Measurements from ENCODE around the gene SS18L1. TPM values are rescaled to one million over a fixed set of nuclear protein-coding genes. Genes with fewer than 3 reads are reported as not detected.

SS18L1 gene
- total RNA-seq, 1 experiment from 2014 or later = 34.1 TPM

DNA sequence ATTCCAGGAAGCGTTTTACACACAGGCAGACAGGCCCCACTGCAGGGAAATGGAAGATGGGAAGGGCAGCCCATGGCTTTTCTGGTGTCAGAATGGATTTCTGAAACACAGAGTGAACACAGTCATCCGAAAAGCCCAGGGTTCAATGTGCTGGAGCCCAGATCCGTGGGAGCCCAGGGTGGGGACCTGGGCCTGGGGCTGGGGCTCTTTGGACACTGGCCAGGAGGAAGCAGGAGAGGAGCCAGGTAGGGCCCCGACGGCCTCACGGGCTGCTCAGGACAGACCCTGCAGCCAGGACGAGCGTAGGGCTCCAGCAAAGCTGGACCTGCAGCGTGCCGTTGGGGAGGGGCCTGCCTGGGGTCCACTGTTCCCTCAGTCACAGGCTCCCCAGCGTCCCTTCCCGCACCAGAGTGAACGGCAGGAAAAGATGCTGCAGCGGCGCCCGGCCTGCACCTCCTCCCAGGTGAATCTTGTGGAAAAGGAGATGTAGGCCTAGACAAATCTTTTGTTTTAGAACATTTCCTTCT lies 45.6 kb upstream of the SS18L1 start (continued):
- TF ChIP-seq, protein P1, sequence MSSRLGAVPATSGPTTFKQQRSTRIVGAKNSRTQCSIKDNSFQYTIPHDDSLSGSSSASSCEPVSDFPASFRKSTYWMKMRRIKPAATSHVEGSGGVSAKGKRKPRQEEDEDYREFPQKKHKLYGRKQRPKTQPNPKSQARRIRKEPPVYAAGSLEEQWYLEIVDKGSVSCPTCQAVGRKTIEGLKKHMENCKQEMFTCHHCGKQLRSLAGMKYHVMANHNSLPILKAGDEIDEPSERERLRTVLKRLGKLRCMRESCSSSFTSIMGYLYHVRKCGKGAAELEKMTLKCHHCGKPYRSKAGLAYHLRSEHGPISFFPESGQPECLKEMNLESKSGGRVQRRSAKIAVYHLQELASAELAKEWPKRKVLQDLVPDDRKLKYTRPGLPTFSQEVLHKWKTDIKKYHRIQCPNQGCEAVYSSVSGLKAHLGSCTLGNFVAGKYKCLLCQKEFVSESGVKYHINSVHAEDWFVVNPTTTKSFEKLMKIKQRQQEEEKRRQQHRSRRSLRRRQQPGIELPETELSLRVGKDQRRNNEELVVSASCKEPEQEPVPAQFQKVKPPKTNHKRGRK (CRISPR knock-in tag; IDR thresholded peaks at IDR 0.05; ENCODE audit: borderline replicate concordance) = no peak
- TF ChIP-seq, protein P2, sequence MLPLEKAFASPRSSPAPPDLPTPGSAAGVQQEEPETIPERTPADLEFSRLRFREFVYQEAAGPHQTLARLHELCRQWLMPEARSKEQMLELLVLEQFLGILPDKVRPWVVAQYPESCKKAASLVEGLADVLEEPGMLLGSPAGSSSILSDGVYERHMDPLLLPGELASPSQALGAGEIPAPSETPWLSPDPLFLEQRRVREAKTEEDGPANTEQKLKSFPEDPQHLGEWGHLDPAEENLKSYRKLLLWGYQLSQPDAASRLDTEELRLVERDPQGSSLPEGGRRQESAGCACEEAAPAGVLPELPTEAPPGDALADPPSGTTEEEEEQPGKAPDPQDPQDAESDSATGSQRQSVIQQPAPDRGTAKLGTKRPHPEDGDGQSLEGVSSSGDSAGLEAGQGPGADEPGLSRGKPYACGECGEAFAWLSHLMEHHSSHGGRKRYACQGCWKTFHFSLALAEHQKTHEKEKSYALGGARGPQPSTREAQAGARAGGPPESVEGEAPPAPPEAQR (CRISPR knock-in tag; IDR thresholded peaks at IDR 0.05) = no peak
- TF ChIP-seq, protein P3, sequence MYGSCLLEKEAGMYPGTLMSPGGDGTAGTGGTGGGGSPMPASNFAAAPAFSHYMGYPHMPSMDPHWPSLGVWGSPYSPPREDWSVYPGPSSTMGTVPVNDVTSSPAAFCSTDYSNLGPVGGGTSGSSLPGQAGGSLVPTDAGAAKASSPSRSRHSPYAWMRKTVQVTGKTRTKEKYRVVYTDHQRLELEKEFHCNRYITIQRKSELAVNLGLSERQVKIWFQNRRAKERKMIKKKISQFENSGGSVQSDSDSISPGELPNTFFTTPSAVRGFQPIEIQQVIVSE (CRISPR knock-in tag; IDR thresholded peaks at IDR 0.05; ENCODE audit: borderline replicate concordance) = no peak
- TF ChIP-seq, protein P4, sequence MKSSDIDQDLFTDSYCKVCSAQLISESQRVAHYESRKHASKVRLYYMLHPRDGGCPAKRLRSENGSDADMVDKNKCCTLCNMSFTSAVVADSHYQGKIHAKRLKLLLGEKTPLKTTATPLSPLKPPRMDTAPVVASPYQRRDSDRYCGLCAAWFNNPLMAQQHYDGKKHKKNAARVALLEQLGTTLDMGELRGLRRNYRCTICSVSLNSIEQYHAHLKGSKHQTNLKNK (CRISPR knock-in tag; IDR thresholded peaks at IDR 0.05) = no peak
- no peak for TF ChIP-seq CREM (CRISPR knock-in tag; IDR thresholded peaks at IDR 0.05)
- TF ChIP-seq ZNF138 (CRISPR knock-in tag; conservative IDR thresholded peaks at IDR 0.05) = no peak
- no peak for TF ChIP-seq CBFB (CRISPR knock-in tag; IDR thresholded peaks at IDR 0.05; ENCODE audit: low read depth)
- no peak for TF ChIP-seq ZNF232 (CRISPR knock-in tag; IDR thresholded peaks at IDR 0.05)

DNA sequence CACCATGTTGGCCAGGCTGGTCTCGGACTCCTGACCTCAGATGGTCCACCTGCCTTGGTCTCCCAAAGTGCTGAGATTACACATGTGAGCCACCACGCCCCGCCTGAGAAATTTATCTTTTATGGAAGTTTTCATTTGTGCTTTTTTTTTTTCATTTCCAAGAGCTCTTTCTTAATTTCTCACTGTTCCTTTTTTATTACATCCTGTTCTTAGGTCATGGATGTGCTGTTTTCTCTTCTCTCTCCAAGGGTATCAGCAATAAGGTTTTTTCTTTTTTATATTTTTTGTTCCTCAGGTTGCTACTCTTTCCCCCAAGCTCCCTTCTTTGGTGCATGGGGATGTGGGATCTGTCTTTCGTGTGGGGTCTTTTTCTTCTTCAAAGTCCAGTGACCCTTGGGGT lies 42.5 kb upstream of the SS18L1 start:
- ChIA-PET POLR2A (interaction anchor here (0.7 kb wide), 1 partner anchor 14 kb away, joined by 4 read pairs; no protein-coding TSS in a partner anchor), CTCF (no interaction called here)
- Mint-ChIP-seq H3K4me1 (peaks cover 10% of the 10 kb centered on the region), H3K27ac (no peak overlapping the region), H3K4me3 (no peak overlapping the region), H3K27me3 (ENCODE audit: low read depth) (no peaks in the 10 kb centered on the region; the same call in 1 of the 2 replicates), H3K9me3 (peaks cover 11% of the 10 kb centered on the region), H3K36me3 (no peaks in the 10 kb centered on the region)
- no peak for ATAC-seq
- DNase-seq (ENCODE audit: low spot score) = no peak
- TF ChIP-seq MYBL2 (CRISPR knock-in tag; IDR thresholded peaks at IDR 0.05) (no peak), ETV6 (CRISPR knock-in tag; IDR thresholded peaks at IDR 0.05) (no peak), ZNF121 (CRISPR knock-in tag; IDR thresholded peaks at IDR 0.05) (no peak), ESRRA (CRISPR knock-in tag; IDR thresholded peaks at IDR 0.05; ENCODE audit: borderline replicate concordance) (no peak), RELA (CRISPR knock-in tag; IDR thresholded peaks at IDR 0.05; ENCODE audit: borderline replicate concordance) (no peak), PRRX2 (CRISPR knock-in tag; IDR thresholded peaks at IDR 0.05) (no peak), TCF7 (CRISPR knock-in tag; IDR thresholded peaks at IDR 0.05; ENCODE audit: low read depth) (no peak), ZNF671 (CRISPR knock-in tag; IDR thresholded peaks at IDR 0.05) (no peak), TP53 (CRISPR knock-in tag; IDR thresholded peaks at IDR 0.05) (no peak), NR2C2 (CRISPR knock-in tag; IDR thresholded peaks at IDR 0.05) (no peak), ZNF423 (CRISPR knock-in tag; IDR thresholded peaks at IDR 0.05) (no peak), ZNF138 (CRISPR knock-in tag; conservative IDR thresholded peaks at IDR 0.05) (no peak)
- TF ChIP-seq, protein P5, sequence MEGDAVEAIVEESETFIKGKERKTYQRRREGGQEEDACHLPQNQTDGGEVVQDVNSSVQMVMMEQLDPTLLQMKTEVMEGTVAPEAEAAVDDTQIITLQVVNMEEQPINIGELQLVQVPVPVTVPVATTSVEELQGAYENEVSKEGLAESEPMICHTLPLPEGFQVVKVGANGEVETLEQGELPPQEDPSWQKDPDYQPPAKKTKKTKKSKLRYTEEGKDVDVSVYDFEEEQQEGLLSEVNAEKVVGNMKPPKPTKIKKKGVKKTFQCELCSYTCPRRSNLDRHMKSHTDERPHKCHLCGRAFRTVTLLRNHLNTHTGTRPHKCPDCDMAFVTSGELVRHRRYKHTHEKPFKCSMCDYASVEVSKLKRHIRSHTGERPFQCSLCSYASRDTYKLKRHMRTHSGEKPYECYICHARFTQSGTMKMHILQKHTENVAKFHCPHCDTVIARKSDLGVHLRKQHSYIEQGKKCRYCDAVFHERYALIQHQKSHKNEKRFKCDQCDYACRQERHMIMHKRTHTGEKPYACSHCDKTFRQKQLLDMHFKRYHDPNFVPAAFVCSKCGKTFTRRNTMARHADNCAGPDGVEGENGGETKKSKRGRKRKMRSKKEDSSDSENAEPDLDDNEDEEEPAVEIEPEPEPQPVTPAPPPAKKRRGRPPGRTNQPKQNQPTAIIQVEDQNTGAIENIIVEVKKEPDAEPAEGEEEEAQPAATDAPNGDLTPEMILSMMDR (IDR thresholded peaks at IDR 0.05) = no peak
- TF ChIP-seq, protein P2 (CRISPR knock-in tag; IDR thresholded peaks at IDR 0.05) = no peak
- TF ChIP-seq, protein P1 (CRISPR knock-in tag; IDR thresholded peaks at IDR 0.05; ENCODE audit: borderline replicate concordance) = no peak
- TF ChIP-seq, protein P6, sequence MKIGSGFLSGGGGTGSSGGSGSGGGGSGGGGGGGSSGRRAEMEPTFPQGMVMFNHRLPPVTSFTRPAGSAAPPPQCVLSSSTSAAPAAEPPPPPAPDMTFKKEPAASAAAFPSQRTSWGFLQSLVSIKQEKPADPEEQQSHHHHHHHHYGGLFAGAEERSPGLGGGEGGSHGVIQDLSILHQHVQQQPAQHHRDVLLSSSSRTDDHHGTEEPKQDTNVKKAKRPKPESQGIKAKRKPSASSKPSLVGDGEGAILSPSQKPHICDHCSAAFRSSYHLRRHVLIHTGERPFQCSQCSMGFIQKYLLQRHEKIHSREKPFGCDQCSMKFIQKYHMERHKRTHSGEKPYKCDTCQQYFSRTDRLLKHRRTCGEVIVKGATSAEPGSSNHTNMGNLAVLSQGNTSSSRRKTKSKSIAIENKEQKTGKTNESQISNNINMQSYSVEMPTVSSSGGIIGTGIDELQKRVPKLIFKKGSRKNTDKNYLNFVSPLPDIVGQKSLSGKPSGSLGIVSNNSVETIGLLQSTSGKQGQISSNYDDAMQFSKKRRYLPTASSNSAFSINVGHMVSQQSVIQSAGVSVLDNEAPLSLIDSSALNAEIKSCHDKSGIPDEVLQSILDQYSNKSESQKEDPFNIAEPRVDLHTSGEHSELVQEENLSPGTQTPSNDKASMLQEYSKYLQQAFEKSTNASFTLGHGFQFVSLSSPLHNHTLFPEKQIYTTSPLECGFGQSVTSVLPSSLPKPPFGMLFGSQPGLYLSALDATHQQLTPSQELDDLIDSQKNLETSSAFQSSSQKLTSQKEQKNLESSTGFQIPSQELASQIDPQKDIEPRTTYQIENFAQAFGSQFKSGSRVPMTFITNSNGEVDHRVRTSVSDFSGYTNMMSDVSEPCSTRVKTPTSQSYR (CRISPR knock-in tag; IDR thresholded peaks at IDR 0.05) = no peak

Data from WTC11 (cell line).